Astrocyte (in vitro differentiated cells and primary cell): ENCODE results near the gene DPP9. TPM values are rescaled to one million over a fixed set of nuclear protein-coding genes. Genes with fewer than 3 reads are reported as not detected.

Source experiments
- DNase-seq: peaks from one replicate; pipeline ENCODE4 v3.0.0-alpha.2; 2010; ENCODE audit warnings: low read depth
- FAIRE-seq: peaks from 2 replicates; lab custom pipeline; 2011; peaks lifted over from hg19 to GRCh38; lab: Jason Lieb, UNC
- H2AFZ ChIP-seq: 2 replicates; pipeline ENCODE4 v1.6.0; 2012; ENCODE audit warnings: low read depth, low read length, inconsistent platforms
- H3K27ac ChIP-seq: 2 replicates; pipeline ENCODE4 v1.5.1; 2011; ENCODE audit warnings: low read depth, low read length, inconsistent platforms
- H3K27me3 ChIP-seq: 2 replicates; pipeline ENCODE4 v1.6.0; 2011; ENCODE audit warnings: low read length, inconsistent platforms; ENCODE audit not compliant: insufficient read depth
- H3K36me3 ChIP-seq: 2 replicates; pipeline ENCODE4 v1.5.1; 2011; ENCODE audit warnings: low read length, inconsistent platforms; ENCODE audit not compliant: insufficient read depth
- H3K4me1 ChIP-seq: 2 replicates; pipeline ENCODE4 v1.5.1; 2011; ENCODE audit warnings: low read length, inconsistent platforms; ENCODE audit not compliant: insufficient read depth
- H3K4me2 ChIP-seq: 2 replicates; pipeline ENCODE4 v1.6.0; 2012; ENCODE audit warnings: low read length, inconsistent platforms
- H3K4me3 ChIP-seq: 2 replicates; pipeline ENCODE4 v1.5.1; 2011; ENCODE audit warnings: low read depth, mild to moderate bottlenecking, low read length, inconsistent platforms; ENCODE audit not compliant: insufficient read depth
- H3K79me2 ChIP-seq: 2 replicates; pipeline ENCODE4 v1.6.0; 2012; ENCODE audit warnings: mild to moderate bottlenecking, low read length, inconsistent platforms; ENCODE audit not compliant: insufficient read depth
- H3K9ac ChIP-seq: 2 replicates; pipeline ENCODE4 v1.6.0; 2012; ENCODE audit warnings: mild to moderate bottlenecking, low read length, inconsistent platforms
- H3K9me3 ChIP-seq: 2 replicates; pipeline ENCODE4 v1.5.1; 2012; ENCODE audit warnings: low read depth, mild to moderate bottlenecking, low read length, inconsistent platforms; ENCODE audit not compliant: insufficient read depth
- H4K20me1 ChIP-seq: 2 replicates; pipeline ENCODE4 v1.6.0; 2012; ENCODE audit warnings: low read length, inconsistent platforms; ENCODE audit not compliant: insufficient read depth
- H3K27ac Mint-ChIP-seq: one replicate; pipeline ENCODE4 v1.8.0; 2021; ENCODE audit warnings: mild to moderate bottlenecking, mixed read lengths; ENCODE audit not compliant: unreplicated experiment
- H3K27me3 Mint-ChIP-seq: one replicate; pipeline ENCODE4 v1.8.0; 2021; ENCODE audit warnings: low read depth, mixed read lengths; ENCODE audit not compliant: unreplicated experiment
- H3K36me3 Mint-ChIP-seq: one replicate; pipeline ENCODE4 v1.8.0; 2021; ENCODE audit warnings: low read depth, mixed read lengths; ENCODE audit not compliant: unreplicated experiment
- H3K4me1 Mint-ChIP-seq: one replicate; pipeline ENCODE4 v1.8.0; 2021; ENCODE audit warnings: low read depth, mixed read lengths; ENCODE audit not compliant: unreplicated experiment
- H3K4me3 Mint-ChIP-seq: one replicate; pipeline ENCODE4 v1.8.0; 2021; ENCODE audit warnings: mild to moderate bottlenecking, moderate library complexity, mixed read lengths; ENCODE audit not compliant: unreplicated experiment
- H3K9me3 Mint-ChIP-seq: one replicate; pipeline ENCODE4 v1.8.0; 2021; ENCODE audit warnings: mild to moderate bottlenecking, mixed read lengths; ENCODE audit not compliant: unreplicated experiment
- CTCF ChIP-seq: IDR thresholded peaks from 2 replicates; pipeline ENCODE4 v1.5.1; 2011; ENCODE audit warnings: low read depth, mild to moderate bottlenecking, inconsistent platforms, low read length, moderate library complexity; ENCODE audit not compliant: insufficient read depth
- EZH2 ChIP-seq: IDR thresholded peaks from 2 replicates; pipeline ENCODE4 v1.6.1; 2012; ENCODE audit warnings: mild to moderate bottlenecking, low read length, inconsistent platforms; ENCODE audit not compliant: insufficient read depth
- total RNA-seq: library from RNA; stranded (reverse); gene quantifications from 2 replicates; pipeline ENCODE4 v1.2.1, GENCODE V29; 2021

DPP9 gene
- total RNA-seq, 1 donor from 2014 or later = 50.0 TPM

GRCh38 chr19:4675346-4675745 is 48.3 kb downstream of the DPP9 start:
- no peak for FAIRE-seq
- DNase-seq = no peak
- no peaks in the 10 kb centered on the region for H3K9me3 ChIP-seq
- H3K4me1 ChIP-seq = no peaks in the 10 kb centered on the region
- Mint-ChIP-seq H3K27me3 (no peaks in the 10 kb centered on the region), H3K4me1 (no peaks in the 10 kb centered on the region), H3K4me3 (no peak overlapping the region), H3K9me3 (no peaks in the 10 kb centered on the region), H3K27ac (no peak overlapping the region), H3K36me3 (peaks cover 5% of the 10 kb centered on the region)
- H3K27me3 ChIP-seq = no peaks in the 10 kb centered on the region
- no peak overlapping the region for H3K4me2 ChIP-seq
- no peak overlapping the region for H2AFZ ChIP-seq
- TF ChIP-seq EZH2 (no peak), CTCF (no peak)
- peaks cover 5% of the 10 kb centered on the region for H4K20me1 ChIP-seq
- peaks cover 6% of the 10 kb centered on the region for H3K36me3 ChIP-seq
- H3K27ac ChIP-seq = no peak overlapping the region
- H3K9ac ChIP-seq = no peak overlapping the region
- no peak overlapping the region for H3K4me3 ChIP-seq
- H3K79me2 ChIP-seq = no peaks in the 10 kb centered on the region

- Mint-ChIP-seq H3K4me1 (peaks cover 3% of the 10 kb centered on the region), H3K4me3 (no peak overlapping the region), H3K27ac (no peak overlapping the region), H3K27me3 (no peaks in the 10 kb centered on the region), H3K36me3 (peaks cover 5% of the 10 kb centered on the region), H3K9me3 (no peaks in the 10 kb centered on the region)
- H3K4me1 ChIP-seq = peaks cover 7% of the 10 kb centered on the region
- peaks cover 7% of the 10 kb centered on the region for H3K36me3 ChIP-seq
- no peaks in the 10 kb centered on the region for H3K9me3 ChIP-seq
- H3K4me2 ChIP-seq = no peak overlapping the region
- TF ChIP-seq CTCF = no peak
- TF ChIP-seq EZH2 = no peak
- FAIRE-seq (no peak), DNase-seq (no peak)
- no peak overlapping the region for H3K4me3 ChIP-seq
- peaks cover 5% of the 10 kb centered on the region for H4K20me1 ChIP-seq
- no peak overlapping the region for H2AFZ ChIP-seq
- H3K79me2 ChIP-seq = peaks cover 11% of the 10 kb centered on the region
- no peak overlapping the region for H3K27ac ChIP-seq
- H3K9ac ChIP-seq = no peak overlapping the region
- no peaks in the 10 kb centered on the region for H3K27me3 ChIP-seq
Observed at GRCh38 chr19:4673726-4674125, 49.9 kb downstream of the DPP9 start.

GRCh38 chr19:4673216-4673615 is 50.4 kb downstream of the DPP9 start:
- DNase-seq = no peak
- no peak overlapping the region for H3K9ac ChIP-seq
- no peak overlapping the region for H3K4me3 ChIP-seq
- no peak overlapping the region for H3K27ac ChIP-seq
- H3K9me3 ChIP-seq = no peaks in the 10 kb centered on the region
- peaks cover 12% of the 10 kb centered on the region for H3K36me3 ChIP-seq
- peaks cover 16% of the 10 kb centered on the region for H3K79me2 ChIP-seq
- Mint-ChIP-seq H3K9me3 (no peaks in the 10 kb centered on the region), H3K27ac (no peak overlapping the region), H3K4me3 (no peak overlapping the region), H3K27me3 (no peaks in the 10 kb centered on the region), H3K4me1 (peaks cover 3% of the 10 kb centered on the region), H3K36me3 (peaks cover 5% of the 10 kb centered on the region)
- TF ChIP-seq EZH2 = no peak
- no peak for TF ChIP-seq CTCF
- peaks cover 5% of the 10 kb centered on the region for H4K20me1 ChIP-seq
- no peak overlapping the region for H2AFZ ChIP-seq
- peaks cover 9% of the 10 kb centered on the region for H3K4me1 ChIP-seq
- FAIRE-seq = no peak
- no peak overlapping the region for H3K4me2 ChIP-seq
- no peaks in the 10 kb centered on the region for H3K27me3 ChIP-seq
